HG03280 (cell line): ENCODE data around the gene DYNLRB2.

Experiments
- ATAC-seq: cut with Tn5 transposase; IDR thresholded peaks from one replicate; pipeline ENCODE4 v1.9.1; 2021; ENCODE audit warnings: mild to moderate bottlenecking, moderate library complexity; ENCODE audit not compliant: unreplicated experiment

The DYNLRB2 gene

GRCh38 chr16:80540516-80541305 is at the start of gene DYNLRB2:
Gene DYNLRB2 (plus strand): TSS chr16:80540993. CDS start chr16:80541077, 84 bp downstream.
- ATAC-seq, result peak; percentile 96

DNA sequence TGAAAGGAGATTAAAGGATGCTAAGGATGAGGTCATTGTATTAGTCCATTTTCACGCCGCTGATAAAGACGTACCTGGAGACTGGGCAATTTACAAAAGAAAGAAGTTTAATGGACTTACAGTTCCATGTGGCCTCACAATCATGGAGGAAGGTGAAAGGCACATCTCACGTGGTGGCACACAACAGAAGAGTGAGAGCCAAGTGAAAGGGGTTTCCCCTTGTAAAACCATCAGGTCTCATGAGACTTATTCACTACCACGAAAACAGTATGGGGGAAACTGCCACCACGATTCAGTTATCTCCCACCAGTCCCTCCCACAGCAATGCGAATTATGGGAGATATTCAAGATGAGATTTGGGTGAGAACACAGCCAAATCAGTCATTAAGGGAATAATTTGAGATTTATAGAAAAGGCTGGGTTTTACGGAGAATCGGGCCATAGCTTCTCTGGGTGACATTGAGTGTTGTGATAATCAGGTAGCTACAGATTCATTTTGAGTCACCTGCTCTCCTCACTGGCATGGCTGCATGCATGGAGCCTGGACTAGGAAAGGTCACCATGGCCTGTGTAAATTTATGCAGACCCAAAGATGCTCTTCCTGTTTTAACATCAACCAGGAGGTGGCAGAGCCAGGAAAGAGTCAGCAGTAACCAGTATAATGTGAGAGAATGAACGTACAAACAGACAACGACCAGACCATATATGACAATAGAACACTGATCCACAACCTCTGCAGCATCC is 40.5 kb upstream of the DYNLRB2 start:
- ATAC-seq, result no peak

- ATAC-seq, result no peak
Observed at GRCh38 chr16:80500961-80501525, 39.8 kb upstream of the DYNLRB2 start.

GRCh38 chr16:80503107-80503506 is 37.7 kb upstream of the DYNLRB2 start:
- no peak for ATAC-seq

- no peak for ATAC-seq
Observed at GRCh38 chr16:80507538-80507937, 33.3 kb upstream of the DYNLRB2 start.

- ATAC-seq, result no peak
Observed at GRCh38 chr16:80509872-80510271, 30.9 kb upstream of the DYNLRB2 start.

DNA sequence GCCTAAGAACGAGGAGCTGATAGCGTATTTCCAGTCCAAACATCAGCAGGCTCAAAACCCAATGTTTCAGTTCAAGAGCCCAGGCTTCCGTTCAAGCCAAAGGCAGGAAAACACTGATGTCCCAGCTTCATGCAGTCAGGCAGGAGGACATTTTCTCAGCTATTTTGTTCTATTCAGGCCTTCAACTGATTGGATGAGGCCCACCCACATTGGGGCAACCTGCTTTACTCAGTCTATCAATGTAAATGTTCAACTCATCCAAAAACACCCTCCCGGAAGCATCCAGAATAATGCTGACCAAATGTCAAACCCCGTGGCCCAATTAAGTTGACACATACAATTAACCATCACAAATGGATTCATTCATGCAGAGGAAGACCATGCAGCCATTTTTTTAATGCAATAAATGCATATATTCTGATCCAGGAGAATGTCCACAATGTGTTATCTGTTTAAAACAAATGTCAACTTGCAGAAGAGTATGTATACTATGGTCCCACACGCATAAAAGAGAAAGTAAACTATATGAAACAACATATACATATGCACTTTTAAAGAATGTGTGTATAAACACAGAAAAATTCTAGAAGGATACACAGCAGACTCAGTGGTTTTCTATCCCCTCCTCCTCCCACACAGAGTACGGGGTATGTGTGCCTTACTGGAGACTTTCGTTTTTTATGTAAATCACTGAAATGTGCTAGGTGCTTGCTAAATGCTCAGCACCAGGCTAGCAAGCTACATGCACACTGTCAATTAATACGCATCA is 28.8 kb upstream of the DYNLRB2 start:
- ATAC-seq, result no peak

DNA sequence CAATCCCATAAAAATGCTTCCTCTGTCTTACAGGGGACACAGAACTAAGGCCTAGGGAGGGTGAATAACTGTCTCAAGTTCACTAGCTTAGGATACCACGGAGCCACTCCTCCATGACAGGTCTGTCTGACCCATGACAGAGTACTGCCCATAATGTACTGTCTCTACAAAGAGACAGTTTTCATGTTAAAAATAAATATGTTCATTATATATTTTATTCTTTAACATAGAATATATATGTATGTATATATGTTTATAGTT is 28.3 kb upstream of the DYNLRB2 start:
- no peak for ATAC-seq

DNA sequence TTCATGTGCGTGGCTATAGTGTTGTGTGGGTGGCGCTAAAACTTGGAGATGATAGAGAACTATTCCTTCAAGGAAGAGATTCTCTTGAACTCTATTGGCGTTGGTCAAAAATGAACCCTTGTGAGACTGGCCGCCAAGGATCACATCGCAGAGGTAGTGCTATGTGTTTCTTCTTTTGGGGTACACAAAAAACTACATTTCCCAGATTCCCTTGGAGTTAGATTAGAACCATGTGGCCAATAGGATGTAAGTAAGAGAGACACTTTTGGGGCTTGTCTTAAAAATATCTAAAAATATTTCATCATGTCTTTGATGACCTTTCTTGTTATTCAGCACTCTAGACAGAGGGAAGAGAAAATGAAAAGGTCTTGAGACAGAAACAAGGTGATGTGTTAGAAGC is 25.4 kb upstream of the DYNLRB2 start:
- no peak for ATAC-seq

DNA sequence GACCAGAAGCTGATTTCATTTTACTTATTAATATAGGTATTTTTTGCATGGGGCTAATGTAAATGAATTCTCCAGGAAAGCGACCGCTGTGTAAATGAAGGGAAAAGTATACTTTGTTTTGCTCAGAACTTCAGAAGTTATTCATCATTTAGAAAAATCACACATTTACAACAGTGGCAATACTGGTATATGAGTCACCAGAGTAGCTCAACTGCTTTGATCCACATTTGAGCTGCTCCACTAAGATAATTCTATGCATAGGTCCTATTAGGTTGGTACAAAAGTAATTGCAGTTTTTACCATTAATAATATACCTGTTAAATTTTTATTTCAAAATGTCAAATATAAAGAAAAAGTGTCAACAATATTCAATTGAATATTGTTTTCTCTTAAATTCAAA is 22.9 kb upstream of the DYNLRB2 start:
- ATAC-seq, result no peak

GRCh38 chr16:80518436-80518835 is 22.4 kb upstream of the DYNLRB2 start:
- ATAC-seq, result no peak

DNA sequence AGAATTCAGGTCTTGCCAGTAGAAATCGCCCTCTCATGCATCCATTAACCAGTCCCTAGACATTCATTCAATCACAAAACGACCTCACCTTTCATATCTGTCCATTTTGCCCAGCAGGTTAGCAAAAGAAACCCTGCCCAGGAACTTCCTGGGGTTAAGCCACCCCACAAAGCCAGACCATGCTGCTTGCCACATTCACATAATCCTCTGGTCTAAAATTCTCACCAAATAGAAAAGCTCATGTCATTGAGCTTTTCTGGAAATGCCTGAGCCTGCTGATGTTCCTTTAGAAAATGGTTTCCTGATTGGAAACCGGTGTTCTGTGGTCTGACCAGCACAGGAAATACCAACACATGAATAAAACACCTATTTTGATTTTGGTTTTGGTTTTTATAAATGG is 21.6 kb upstream of the DYNLRB2 start:
- ATAC-seq, result no peak

GRCh38 chr16:80525420-80525819 is 15.4 kb upstream of the DYNLRB2 start:
- ATAC-seq, result no peak

GRCh38 chr16:80526418-80527061 is 14.3 kb upstream of the DYNLRB2 start:
- ATAC-seq, result peak; percentile 75

DNA sequence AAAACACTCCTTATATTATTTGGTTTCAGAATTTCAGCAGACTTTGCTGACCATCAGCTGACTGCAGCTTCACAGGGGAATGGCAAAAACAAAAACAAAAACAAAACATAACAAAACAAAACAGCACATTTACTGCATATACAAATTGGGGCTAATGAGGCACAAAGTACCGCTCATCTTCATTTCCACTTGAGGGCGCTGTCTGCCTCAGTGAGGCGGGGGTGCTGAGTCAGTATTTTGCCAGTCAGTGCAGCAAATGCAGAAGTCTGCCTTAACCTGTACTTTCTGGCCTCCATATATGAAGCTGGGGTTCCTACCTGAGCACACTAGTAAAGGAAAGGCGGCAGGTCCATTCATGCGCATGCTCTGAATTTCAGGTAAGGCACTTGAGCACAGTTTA is 13.5 kb upstream of the DYNLRB2 start:
- no peak for ATAC-seq

- no peak for ATAC-seq
Observed at GRCh38 chr16:80530479-80530878, 10.3 kb upstream of the DYNLRB2 start.

DNA sequence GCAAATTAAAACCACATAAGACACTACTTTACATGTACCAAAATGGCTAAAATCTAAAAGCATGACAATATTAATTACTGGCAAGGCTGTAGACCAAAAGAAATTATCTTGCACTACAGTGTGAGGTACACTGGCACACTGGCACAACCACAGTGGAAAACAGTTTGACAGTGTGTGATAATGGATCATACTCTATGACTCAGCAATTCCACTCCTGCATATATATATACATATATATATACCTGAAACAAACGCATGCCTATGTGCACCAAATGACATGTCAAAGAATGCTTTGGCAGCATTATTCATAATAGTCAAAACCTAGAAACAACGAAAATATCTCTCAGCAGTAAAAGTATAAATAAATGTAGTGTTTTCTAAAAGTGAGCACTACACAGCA is 4.6 kb upstream of the DYNLRB2 start:
- no peak for ATAC-seq

DNA sequence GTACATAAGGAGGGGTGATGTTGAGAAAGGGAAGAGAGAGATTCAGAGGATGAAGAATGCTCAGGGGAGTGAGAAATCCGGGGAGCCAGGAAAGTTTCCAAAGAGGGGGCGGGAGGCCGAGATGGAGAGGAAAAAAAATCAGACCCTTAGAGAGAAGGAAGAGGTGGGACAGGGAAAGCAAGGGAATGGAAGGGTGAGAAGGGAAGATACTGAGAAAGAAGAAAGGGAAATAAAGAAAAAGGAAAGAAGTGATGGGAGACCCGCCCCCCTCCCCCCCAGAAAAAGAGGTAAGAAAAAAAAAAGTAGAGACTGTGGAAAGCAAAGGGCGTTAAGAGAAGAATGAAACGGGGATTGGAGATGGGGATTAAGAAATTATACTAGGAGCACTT is 507 bp downstream of the DYNLRB2 start:
- ATAC-seq, result no peak

GRCh38 chr16:80543162-80543561 is 2.4 kb downstream of the DYNLRB2 start:
- no peak for ATAC-seq

- no peak for ATAC-seq
Observed at GRCh38 chr16:80544326-80544725, 3.5 kb downstream of the DYNLRB2 start.

- no peak for ATAC-seq
Observed at GRCh38 chr16:80546249-80546648, 5.5 kb downstream of the DYNLRB2 start.
